Posterior vena cava (tissue), 2 donors: Measurements from ENCODE around the gene PHF21B. TPM values are rescaled to one million over a fixed set of nuclear protein-coding genes. Genes with fewer than 3 reads are reported as not detected.
"Not testable (repeated sequence)": the region's sequence is repeated elsewhere in the genome, so short reads cannot be mapped to it uniquely, and the experiment has no call there.

ENCODE experiments used
- DNase-seq: peaks from one replicate; pipeline ENCODE4 v3.0.0-alpha.2; 2020; ENCODE audit warnings: low spot score
- intact Hi-C, 2 donors: fragments of 100-400 bp; cut with DNase I; formaldehyde crosslinking; loops; one replicate each; pipeline versions ENCODE4 v1.14.1 to v1.14.2; 2022 to 2023
- total RNA-seq, 2 donors: library from RNA; stranded (reverse); fragmentation: NEBNext Ultra II Directional; extraction: Animal tissue kit (Norgen Biotek cat#: 25700); gene quantifications; one replicate each; pipeline ENCODE4 v1.2.1, GENCODE V29; 2021
- donor health status: DM: yes; HTN: yes; CAD: no.
- donor health status: DM: yes; HTN: yes; CAD: no.

The PHF21B gene
- total RNA-seq, 2 donors from 2014 or later = 0.32 to 0.38 TPM

GRCh38 chr22:44913198-44913983 is 96.4 kb downstream of the PHF21B start:
- DNase-seq = peak; percentile 77
- intact Hi-C loops = no loop called here

GRCh38 chr22:44909241-44909640 is 100.6 kb downstream of the PHF21B start:
- DNase-seq = no peak
- intact Hi-C loops = no loop called here

GRCh38 chr22:44907765-44908737 is 101.8 kb downstream of the PHF21B start:
- DNase-seq = peak; percentile 62
- intact Hi-C loops = no loop called here

GRCh38 chr22:44906999-44907644 is 102.7 kb downstream of the PHF21B start:
- peak; percentile 68 for DNase-seq

GRCh38 chr22:44906248-44906936 is 103.4 kb downstream of the PHF21B start:
- intact Hi-C loops = no loop called here
- peak; percentile 55 for DNase-seq

More at GRCh38 chr22:44906999-44907644, 102.7 kb downstream of the PHF21B start:
- intact Hi-C loops = no loop called here

GRCh38 chr22:44904492-44905152 is 105.2 kb downstream of the PHF21B start:
- intact Hi-C loops = not testable (repeated sequence)

GRCh38 chr22:44903164-44903563 is 106.6 kb downstream of the PHF21B start:
- DNase-seq, intact Hi-C loops: not testable (repeated sequence)

More at GRCh38 chr22:44904492-44905152, 105.2 kb downstream of the PHF21B start:
- not testable (repeated sequence) for DNase-seq

GRCh38 chr22:44901301-44901700 is 108.5 kb downstream of the PHF21B start:
- no peak for DNase-seq
- intact Hi-C loops = no loop called here

- DNase-seq = no peak
- intact Hi-C loops = loop anchor here in 1 of 2 donors (10.0 kb wide), 1 partner anchor 1363 kb away; no protein-coding TSS in a partner anchor
Observed at GRCh38 chr22:44898236-44898635, 111.6 kb downstream of the PHF21B start.

GRCh38 chr22:44895296-44896055 is 114.3 kb downstream of the PHF21B start:
- no peak for DNase-seq
- intact Hi-C loops = loop anchor here in 1 of 2 donors (10.0 kb wide), 1 partner anchor 1361 kb away; no protein-coding TSS in a partner anchor

- intact Hi-C loops = loop anchor here in 1 of 2 donors (10.0 kb wide), 1 partner anchor 1360 kb away; no protein-coding TSS in a partner anchor
- DNase-seq = no peak
Observed at GRCh38 chr22:44894782-44895181, 115.0 kb downstream of the PHF21B start.

GRCh38 chr22:44894321-44894720 is 115.5 kb downstream of the PHF21B start:
- no peak for DNase-seq
- intact Hi-C loops = loop anchor here in 1 of 2 donors (10.0 kb wide), 1 partner anchor 1360 kb away; no protein-coding TSS in a partner anchor

- intact Hi-C loops = loop anchor here in 1 of 2 donors (10.0 kb wide), 1 partner anchor 1359 kb away; no protein-coding TSS in a partner anchor
- DNase-seq = no peak
Observed at GRCh38 chr22:44893731-44894080, 116.1 kb downstream of the PHF21B start.

- intact Hi-C loops = loop anchor here in 1 of 2 donors (10.0 kb wide), 1 partner anchor 1358 kb away; no protein-coding TSS in a partner anchor
- DNase-seq = no peak
Observed at GRCh38 chr22:44892803-44893730, 116.7 kb downstream of the PHF21B start.

GRCh38 chr22:44892243-44892642 is 117.6 kb downstream of the PHF21B start:
- no peak for DNase-seq
- intact Hi-C loops = loop anchor here in 1 of 2 donors (10.0 kb wide), 1 partner anchor 1357 kb away; no protein-coding TSS in a partner anchor

GRCh38 chr22:44891791-44892190 is 118.0 kb downstream of the PHF21B start:
- intact Hi-C loops = loop anchor here in 1 of 2 donors (10.0 kb wide), 1 partner anchor 1357 kb away; no protein-coding TSS in a partner anchor
- DNase-seq = no peak
